ENCODE results near the gene SCP2D1.
"Not testable (repeated sequence)": the region's sequence is repeated elsewhere in the genome, so short reads cannot be mapped to it uniquely, and the experiment has no call there.

Gene SCP2D1

GRCh38 chr20:18813483-18813882, at the start of gene SCP2D1:
SCP2D1 (plus strand) TSS chr20:18813783; CDS start chr20:18813816, 33 bp downstream.
- DNase-seq (ENCODE audit: low read depth): no peak

- no peak for DNase-seq (ENCODE audit: low read depth)
These were observed 45.9 kb upstream of the SCP2D1 start for GRCh38 chr20:18767676-18768075.

DNA sequence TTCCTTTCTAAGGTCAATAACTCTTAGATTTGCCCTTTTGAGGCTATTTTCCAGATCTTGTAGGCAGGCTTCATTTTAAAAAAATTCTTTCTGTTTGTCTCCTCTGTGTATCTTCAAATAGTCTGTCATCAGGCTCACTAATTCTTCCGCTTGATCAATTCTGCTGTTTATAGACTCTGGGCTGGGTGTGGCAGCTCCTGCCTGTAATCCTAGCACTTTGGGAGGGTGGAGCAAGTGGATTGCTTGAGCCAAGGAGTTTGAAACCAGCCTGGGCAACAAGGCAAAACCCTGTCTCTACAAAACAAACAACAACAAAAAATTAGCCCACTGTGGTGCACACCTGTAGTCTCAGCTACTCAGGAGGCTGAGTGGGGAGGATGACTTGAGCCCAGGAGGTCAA, 40.0 kb upstream of the SCP2D1 start:
- no peak for DNase-seq (ENCODE audit: low read depth)

DNA sequence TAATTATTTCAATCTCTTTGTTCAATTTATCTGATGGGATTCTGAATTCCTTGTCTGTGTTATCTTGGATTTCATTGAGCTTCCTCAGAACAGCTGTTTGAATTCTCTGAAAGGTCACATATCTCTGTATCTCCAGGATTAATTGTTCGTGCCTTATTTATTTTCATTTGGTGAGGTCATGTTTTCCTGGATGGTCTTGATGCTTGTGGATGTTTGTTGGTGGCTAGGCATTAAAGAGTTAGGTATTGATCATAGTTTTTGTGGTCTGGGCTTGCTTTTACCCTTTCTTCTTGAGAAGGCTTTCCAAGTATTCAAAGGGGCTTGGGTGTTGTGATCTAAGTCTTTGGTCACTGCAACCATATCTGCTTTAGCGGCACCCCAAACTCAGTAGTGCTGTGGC, 39.4 kb upstream of the SCP2D1 start:
- no peak for DNase-seq (ENCODE audit: low read depth)

DNA sequence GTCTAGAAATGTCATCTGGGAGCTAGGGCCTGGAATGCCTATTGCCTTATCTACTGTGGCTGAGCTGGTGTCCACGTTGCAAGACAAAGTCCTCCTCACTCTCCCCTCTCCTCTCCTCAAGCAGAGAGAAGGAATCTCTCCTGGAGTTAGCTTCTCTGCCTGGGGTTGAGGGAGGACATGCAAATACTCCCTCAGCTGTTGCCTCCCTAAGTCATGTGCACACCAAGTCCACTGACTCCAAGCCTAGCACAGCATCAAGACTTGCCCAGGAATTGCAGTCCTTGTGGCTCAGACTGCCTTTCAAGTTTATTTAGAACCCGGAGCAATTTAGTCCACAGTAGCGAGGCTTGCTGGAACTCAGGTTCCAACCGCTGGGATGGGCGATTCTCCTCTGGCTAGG, 38.0 kb upstream of the SCP2D1 start:
- DNase-seq (ENCODE audit: low read depth): no peak

- no peak for DNase-seq (ENCODE audit: low read depth)
These were observed 34.7 kb upstream of the SCP2D1 start for GRCh38 chr20:18778690-18779392.

- no peak for DNase-seq (ENCODE audit: low read depth)
These were observed 33.0 kb upstream of the SCP2D1 start for GRCh38 chr20:18780385-18781130.

DNA sequence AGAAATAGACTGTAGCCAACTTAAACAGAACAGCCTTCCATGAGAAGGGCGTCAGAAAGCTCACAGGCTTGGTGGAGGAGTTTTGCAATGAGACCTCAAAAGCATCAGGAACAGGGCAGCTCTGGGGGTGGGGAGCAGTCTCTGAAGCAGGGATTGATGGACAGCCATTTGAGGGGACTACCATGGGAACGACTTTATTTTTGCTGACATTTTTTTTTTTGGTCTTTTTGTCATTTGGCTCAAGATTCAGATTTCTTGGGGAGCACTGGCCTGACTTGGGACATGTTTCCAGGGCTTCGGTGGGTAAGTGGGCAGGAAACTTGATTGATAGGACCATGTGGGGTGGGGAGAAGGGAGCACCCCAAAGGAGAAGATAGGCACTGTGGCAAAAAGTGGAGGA, 32.1 kb upstream of the SCP2D1 start:
- no peak for DNase-seq (ENCODE audit: low read depth)

GRCh38 chr20:18783385-18783959, 30.1 kb upstream of the SCP2D1 start:
- no peak for DNase-seq (ENCODE audit: low read depth)

GRCh38 chr20:18787046-18787445, 26.5 kb upstream of the SCP2D1 start:
- DNase-seq (ENCODE audit: low read depth): not testable (repeated sequence)

DNA sequence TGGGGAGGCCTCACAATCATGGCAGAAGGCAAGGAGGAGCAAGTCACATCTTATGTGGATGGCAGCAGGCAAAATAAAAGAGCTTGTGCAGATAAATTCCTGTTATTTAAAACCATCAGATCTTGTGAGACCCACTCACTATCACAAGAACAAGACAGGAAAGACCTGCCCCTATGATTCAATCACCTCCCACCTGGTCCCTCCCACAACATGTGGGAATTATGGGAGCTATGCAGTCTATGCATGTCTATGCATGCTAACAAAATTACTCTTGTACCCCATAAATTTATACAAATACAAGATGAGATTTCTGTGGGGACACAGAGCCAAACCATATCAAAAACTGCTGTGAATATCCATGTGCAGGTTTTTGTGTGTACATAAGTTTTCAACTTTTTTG, 25.6 kb upstream of the SCP2D1 start:
- DNase-seq (ENCODE audit: low read depth): no peak

- no peak for DNase-seq (ENCODE audit: low read depth)
These were observed 22.8 kb upstream of the SCP2D1 start for GRCh38 chr20:18790787-18791186.

DNA sequence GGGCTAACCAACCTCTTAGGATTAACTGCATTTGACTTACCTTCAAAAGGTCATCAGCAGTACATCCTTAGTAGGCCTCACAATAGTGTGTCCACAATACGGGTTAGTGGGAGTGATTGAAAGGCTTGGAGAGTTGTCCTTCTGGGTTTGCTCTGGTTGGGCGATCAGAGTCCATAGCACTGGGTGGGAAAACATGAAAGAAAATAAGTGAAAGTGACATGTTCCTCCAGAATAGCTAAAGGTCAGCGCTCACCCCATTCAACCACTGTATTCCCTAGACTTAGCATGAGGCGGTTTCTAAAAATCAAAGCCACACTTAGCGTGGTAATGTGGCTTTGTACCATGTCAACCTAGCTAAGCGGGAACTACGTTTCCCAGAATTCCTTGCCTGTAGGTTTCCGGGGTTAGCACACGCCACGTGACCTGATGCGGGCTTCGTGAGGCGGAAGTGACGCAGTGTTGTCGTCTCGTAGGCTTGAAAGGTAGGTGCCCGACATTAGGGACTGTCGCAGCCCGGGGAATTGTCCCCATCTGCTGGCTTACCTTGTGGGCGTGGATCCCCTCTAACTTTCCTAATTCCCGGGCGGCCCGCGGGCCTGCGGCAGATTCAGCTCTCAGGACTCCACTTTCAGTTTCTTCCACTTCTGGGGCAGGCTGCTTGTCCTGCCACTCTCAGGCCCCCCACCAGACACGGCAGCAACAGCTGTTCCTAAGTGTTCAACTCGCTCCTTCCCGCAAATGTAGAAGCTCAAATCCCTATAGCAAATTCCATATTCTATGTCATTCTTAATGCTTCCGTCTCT, 19.8 kb upstream of the SCP2D1 start:
- peak; percentile 39 for DNase-seq (ENCODE audit: low read depth)

- no peak for DNase-seq (ENCODE audit: low read depth)
These were observed 19.2 kb upstream of the SCP2D1 start for GRCh38 chr20:18794428-18794787.

DNA sequence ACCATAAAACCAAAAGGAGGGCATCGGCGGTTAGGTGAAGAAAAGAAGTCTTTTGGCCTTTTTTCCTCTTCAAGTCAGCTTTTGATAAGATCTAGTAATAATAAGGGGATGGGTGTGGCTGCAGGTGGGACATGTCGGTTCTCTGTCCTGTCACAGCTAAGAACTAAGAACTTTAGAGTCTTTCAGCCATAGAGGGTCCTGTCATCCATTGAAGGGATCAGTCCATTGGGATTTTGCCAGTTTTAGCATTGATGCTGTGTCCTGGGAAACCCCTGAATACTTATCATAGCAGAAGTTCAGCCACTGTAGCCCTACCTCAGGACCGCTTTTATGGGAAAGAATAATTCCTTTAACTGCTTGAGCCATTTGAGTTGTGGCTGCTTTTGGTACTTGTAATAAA, 18.2 kb upstream of the SCP2D1 start:
- no peak for DNase-seq (ENCODE audit: low read depth)

DNA sequence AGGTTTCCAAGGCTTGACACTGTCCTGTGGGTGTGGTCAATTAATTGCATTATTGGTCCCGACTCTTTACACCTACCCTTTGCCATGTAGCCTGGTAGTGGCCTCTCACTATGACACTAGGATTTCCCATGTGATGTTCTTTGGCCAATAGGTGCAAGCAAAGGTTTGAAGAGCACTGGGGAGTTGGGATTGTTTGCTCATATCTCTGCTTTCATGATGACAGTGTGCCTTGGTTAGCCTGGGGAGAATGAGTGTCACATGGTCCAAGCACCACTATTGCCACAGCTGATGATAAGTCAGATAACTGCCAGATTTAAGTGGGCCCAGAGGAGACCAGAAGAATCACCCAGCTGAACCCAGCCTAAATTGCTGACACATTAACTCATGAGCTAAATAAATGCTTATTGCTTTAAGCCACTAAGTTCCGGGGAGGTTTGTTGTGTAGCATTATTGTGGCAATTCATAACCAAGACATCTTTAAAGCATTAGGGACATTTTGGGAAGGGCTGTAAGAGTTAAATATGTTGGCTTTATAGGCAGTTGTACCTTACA, 17.2 kb upstream of the SCP2D1 start:
- no peak for DNase-seq (ENCODE audit: low read depth)

DNA sequence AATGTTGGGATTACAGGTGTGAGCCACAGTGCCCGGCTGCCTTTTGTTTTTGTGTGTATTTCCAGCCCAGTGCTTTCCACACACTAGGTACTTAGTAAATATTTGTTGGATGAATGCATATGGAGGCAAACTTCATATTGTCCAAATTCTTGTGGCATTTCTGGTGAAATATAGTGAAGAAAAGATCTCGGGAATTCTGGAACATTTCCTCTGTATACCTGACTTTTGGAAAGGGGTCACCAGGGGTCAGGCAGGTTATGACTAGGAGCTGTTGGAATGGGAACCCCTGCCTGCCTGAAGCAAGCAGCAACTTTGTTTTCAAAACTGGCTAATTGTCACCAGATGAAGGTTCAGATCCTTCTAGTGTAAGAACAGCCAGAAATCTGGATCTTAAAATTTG, 12.1 kb upstream of the SCP2D1 start:
- no peak for DNase-seq (ENCODE audit: low read depth)

DNA sequence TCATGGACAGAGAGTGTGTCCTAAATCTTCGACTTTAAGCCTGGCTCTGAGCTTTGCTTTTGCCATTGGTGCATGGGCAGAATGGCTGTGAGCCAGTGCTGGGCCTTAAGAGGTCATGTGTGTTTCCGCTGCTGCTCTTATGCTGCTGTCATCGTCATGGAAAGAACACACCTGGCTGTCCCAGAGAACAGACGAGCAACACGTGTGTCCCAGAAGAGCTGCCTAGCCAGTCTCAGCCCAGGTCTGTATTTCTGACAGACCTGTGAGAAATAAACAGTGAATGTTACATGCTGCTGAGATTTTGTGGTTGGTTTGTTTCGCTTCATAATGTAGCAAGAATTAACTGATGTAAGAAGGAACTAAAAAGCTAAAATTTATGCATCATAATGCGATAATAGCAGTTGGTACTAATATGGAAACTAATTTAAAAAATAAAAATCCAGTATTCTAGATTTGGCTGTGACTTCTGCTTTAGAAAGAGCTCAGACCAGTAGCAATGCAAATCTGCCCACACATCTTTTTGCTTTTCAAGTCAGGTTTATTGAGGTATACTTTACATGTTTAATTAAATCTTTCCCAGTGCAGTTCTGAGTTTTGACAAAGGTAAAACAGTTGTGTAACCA, 11.5 kb upstream of the SCP2D1 start:
- DNase-seq (ENCODE audit: low read depth): no peak

DNA sequence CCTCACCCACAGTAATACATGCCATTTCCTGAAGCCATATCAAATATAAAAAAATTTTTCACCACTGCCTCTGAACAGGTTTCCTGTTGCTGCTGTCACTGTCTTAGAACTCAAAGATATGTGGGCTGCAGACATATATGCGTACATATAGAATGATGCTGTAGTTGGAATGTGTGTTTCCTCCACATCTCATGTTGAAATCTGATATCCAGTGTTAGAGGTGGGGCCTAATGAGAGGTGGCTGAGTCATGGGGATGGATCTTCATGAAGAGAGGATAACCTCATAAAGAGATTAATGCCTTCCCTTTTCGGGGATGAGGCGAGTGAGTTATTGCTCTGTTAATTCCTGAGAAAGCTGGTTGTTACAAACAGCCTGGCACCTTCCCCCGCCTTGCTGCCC, 7.7 kb upstream of the SCP2D1 start:
- DNase-seq (ENCODE audit: low read depth): no peak

- no peak for DNase-seq (ENCODE audit: low read depth)
These were observed 4.9 kb upstream of the SCP2D1 start for GRCh38 chr20:18808712-18809111.

DNA sequence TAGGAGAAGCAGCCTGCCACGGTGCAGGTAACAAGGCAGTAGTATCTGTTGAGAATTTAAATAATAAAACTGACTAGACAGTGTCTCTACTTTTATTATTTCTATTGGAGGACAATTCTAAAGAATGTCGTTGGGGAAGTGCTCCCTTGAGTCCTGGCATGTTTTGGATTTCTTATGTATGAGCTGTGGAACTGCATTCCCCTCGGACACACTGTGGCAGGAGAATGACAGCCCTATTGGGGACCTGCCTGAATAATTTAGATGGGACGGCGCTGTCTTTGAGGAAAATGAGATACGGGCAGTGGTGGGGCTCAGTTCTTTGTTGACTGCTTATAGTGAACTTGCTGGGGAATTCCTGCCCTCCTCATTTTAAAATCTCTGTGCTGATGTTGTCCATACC, 2.4 kb upstream of the SCP2D1 start:
- DNase-seq (ENCODE audit: low read depth): no peak

DNA sequence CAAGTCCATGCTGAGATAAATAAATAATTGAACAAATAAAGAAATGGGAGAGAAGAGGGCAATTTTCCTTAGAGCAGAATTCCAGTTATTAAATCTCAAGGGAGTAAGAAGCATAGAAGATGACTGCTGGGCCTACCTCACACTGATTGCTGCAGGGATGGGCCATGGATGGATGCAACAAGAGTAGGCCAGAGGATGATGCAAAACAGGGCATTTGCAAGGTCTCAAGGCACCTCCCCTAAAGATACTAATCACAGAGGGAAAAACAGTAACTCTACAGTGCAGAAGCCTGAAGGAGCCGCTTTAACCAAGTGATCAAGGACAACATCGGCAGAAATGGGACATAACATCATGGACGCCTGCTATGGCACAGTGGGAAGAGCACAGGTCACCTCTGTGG, 1.7 kb upstream of the SCP2D1 start:
- DNase-seq (ENCODE audit: low read depth): no peak

Data from stimulated activated CD8-positive, alpha-beta memory T cell treated with anti-CD3 and anti-CD28 coated beads, Interleukin-15, amount 100 ng/mL, for 24 hours (primary cell).